ENCODE measurements around the gene CENPU. TPM values are rescaled to one million over a fixed set of nuclear protein-coding genes. Genes with fewer than 3 reads are reported as not detected.

The CENPU gene
- total and polyA plus RNA-seq, 2 of the 8 experiments (the other 6 are each of a cell fraction or from before 2014, with no cell fraction given), result 32.1 to 122 TPM

DNA sequence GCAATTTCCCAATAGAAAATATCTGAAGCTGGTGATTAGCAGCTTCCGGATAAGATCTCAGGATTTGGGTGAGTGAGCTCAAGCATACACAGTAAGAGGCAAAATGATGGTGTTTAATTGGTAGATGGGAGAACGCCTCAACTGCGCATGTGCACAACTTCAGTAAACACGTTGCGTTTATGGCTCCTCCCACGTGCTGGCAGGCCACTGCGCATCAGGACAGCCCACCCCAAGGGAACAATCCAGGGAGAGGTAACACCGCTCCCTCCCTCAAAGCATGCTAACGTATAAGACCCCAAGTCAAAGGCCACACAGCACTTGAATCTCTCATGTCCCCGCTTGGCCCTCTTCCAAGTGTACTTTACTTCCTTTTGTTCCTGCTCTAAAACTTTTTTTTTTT, 10.3 kb upstream of the CENPU start (continued):
- TF ChIP-seq RNF2 (IDR thresholded peaks at IDR 0.05; ENCODE audit: borderline replicate concordance, low read depth, low read length, missing control alignments, poor library complexity, severe bottlenecking) (no peak), RAD21 (IDR thresholded peaks at IDR 0.05 in 1 of 2, conservative IDR thresholded peaks at IDR 0.05 in 1 of 2; ENCODE audit: low read depth in 2 of 2, low read length in 2 of 2) (no peak), CBX8 (IDR thresholded peaks at IDR 0.05; ENCODE audit: borderline replicate concordance, low read depth, low read length) (no peak)
- TF ChIP-seq, protein P1, sequence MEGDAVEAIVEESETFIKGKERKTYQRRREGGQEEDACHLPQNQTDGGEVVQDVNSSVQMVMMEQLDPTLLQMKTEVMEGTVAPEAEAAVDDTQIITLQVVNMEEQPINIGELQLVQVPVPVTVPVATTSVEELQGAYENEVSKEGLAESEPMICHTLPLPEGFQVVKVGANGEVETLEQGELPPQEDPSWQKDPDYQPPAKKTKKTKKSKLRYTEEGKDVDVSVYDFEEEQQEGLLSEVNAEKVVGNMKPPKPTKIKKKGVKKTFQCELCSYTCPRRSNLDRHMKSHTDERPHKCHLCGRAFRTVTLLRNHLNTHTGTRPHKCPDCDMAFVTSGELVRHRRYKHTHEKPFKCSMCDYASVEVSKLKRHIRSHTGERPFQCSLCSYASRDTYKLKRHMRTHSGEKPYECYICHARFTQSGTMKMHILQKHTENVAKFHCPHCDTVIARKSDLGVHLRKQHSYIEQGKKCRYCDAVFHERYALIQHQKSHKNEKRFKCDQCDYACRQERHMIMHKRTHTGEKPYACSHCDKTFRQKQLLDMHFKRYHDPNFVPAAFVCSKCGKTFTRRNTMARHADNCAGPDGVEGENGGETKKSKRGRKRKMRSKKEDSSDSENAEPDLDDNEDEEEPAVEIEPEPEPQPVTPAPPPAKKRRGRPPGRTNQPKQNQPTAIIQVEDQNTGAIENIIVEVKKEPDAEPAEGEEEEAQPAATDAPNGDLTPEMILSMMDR (IDR thresholded peaks at IDR 0.05; ENCODE audit: control extremely low read depth in 1 of 3, insufficient read depth in 1 of 3, low read depth in 1 of 3, low read length in 3 of 3), result no peak

Data from H1 (cell line).